ENCODE data around the gene FAM131C.

Gene FAM131C

GRCh38 chr1:16013908-16014258, 59.6 kb downstream of the FAM131C start:
- no peak for DNase-seq

DNA sequence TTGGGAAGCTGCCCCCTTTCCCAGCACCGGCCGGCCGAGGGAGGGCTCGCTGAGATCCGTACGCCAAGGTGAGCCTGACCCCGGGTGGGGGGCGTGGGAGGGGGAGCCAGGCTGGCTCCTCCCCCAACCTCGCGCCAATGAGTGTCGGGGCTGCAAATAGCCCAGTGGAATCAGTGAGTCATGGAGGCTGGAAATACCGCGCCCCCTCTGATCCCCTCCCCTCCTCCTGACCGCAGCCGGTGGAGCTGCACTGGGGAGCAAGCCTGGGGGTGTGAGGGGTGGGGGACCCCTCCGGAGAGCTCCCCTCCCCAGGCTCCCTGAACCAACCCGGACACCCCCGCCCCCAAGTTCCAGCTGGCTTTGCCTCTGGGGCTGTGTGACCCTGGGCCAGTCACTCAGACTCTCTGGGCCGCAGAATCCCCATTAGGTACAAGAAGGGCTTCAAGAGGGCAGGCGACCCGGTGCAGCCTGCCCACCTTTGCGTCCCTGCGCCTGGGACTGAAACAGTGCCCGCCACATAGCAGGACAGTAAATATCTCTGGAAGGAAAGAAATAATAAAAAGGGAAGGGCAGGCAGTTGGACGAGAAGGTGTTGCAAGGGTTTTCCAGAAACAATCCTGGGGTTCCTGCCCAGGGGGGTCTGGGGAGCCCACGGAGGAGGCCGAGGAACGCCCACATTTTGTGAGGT, 60.1 kb downstream of the FAM131C start:
- DNase-seq = peak; percentile 49

- peak; percentile 37 for DNase-seq
These were observed 60.7 kb downstream of the FAM131C start for GRCh38 chr1:16012590-16013219.

DNA sequence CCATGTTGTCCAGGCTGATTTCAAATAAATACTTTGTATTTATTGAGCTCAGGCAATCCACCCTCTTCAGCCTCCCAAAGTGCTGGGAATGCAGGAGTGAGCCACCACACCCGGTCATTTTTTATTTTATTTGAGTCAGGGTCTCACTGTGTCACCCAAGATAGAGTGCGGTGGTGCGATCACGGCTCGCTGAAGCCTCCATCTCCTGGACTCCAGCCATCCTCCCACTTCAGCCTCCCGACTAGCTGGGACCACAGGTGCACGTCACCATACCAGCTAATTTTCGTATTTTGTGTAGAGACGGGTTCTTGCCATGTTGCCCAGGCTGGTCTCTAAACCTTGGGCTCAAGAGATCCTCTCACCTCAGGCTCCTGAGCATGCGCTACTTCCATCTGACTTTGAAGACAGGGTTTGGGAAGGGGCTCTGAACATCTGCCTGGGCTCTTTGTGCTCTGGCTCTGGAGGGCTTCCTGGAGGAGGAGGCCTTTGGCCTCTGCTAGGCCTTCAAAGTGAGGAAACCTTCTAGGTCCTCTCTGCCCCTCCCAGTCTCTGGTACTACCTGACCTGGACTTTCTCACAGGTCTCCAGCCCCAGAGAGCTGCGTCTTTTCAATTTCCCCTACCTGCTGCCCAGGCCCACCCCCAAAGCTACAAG, 61.4 kb downstream of the FAM131C start:
- DNase-seq = no peak

DNA sequence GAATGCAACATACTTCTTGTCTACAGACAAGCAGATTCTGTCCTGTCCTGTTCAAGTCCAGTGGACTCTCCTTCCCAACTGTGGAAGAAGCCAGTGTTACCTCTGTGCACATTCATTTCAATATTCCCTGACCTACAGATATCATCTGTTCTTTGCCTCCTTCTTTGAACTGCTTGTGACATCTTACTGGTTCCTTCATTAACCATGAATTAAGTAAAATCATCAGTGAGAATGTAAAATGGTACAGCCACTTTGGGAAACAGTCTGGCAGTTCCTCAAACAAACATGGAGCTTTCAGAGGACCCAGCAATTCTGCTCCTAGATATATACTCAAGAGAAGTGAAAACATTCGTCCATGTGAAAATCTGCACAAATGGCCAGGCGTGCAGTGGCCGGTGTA, 62.6 kb downstream of the FAM131C start:
- no peak for DNase-seq

DNA sequence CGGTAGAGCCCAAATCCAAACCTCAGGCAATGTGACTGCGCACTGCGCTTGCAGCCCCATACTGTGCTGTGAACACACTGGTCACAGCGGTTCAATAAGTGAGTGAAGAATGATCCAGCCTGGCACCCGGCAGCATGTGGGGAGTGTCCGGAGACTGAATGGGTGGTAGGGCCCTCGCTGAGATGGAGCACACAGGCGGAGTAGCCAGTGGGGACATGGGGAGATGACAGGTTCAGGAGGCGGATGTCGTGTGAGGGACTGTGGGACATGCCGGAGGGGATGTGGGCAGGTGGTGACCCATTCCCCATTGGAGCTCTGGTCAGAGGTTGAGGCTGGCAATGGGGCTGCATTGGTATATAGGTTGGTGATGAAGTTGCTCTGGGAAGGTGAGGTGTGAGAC, 63.8 kb downstream of the FAM131C start:
- DNase-seq = no peak

GRCh38 chr1:16009030-16009460, 64.4 kb downstream of the FAM131C start:
- DNase-seq = peak; percentile 75
